Measurements from ENCODE around the gene ADA.

The ADA gene

DNA sequence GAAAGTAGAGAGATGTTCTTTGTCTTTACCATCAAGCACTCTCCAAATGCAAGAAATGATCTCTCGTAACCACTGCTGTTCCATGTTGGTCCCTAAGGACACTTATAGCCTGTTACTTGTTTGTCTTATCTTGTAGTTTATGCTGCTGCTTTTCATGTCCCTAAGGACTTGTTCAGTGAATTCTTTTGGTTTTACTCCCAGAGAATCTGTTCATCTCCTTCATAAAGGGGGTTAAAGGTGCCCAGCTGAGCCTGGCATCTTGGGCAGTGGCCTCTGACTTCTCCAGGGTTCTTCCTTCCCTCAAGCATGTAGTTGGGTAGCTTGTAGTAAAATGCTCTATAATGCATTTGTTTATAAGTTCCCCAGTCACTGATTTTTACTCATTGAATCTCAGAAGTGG is 70.0 kb downstream of the ADA start:
- no peak overlapping the region for H3K4me3 ChIP-seq (ENCODE audit: low read length)
- TF ChIP-seq CTCF (IDR thresholded peaks at IDR 0.05; ENCODE audit: insufficient read depth, low read depth, low read length, missing control alignments) = no peak
- no peak for DNase-seq (ENCODE audit: low read depth)

DNA sequence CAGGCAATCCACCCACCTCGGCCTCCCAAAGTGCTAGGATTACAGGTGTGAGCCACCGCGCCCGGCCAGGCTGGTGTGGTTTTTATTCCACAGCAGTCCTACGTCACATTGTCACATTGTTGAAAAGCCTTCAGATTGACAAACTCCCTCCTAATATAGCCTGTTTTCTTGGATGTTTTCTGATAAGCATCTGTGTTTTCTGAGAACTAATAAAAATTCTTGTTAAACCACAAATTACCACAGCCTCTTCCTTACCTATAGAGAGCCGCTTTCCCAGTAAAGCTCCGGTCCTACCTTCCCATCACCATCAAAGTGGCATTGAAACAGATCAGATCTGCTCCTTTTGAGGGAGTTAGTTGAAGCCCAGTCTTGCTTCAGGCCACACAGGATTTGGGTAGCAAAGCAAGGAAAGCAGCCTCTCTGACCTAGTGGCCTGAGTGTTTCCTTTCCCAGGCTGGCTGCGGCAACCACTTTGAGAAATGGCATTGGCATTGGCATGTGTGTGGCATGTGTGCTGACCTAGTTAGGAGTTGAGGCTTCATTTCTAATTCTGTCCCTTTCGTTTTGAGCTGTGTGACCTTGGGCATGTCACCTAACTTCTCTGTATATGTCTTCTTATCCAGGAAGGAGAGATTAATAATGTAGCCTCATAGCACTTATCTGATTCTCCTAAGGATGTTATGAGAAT is 70.8 kb downstream of the ADA start:
- no peak overlapping the region for H3K4me3 ChIP-seq (ENCODE audit: low read length)
- no peak for TF ChIP-seq CTCF (IDR thresholded peaks at IDR 0.05; ENCODE audit: insufficient read depth, low read depth, low read length, missing control alignments)
- DNase-seq (ENCODE audit: low read depth) = no peak

- no peak for DNase-seq (ENCODE audit: low read depth)
- no peak for TF ChIP-seq CTCF (IDR thresholded peaks at IDR 0.05; ENCODE audit: insufficient read depth, low read depth, low read length, missing control alignments)
- no peak overlapping the region for H3K4me3 ChIP-seq (ENCODE audit: low read length)
These were observed 72.0 kb downstream of the ADA start for GRCh38 chr20:44579313-44580081.

DNA sequence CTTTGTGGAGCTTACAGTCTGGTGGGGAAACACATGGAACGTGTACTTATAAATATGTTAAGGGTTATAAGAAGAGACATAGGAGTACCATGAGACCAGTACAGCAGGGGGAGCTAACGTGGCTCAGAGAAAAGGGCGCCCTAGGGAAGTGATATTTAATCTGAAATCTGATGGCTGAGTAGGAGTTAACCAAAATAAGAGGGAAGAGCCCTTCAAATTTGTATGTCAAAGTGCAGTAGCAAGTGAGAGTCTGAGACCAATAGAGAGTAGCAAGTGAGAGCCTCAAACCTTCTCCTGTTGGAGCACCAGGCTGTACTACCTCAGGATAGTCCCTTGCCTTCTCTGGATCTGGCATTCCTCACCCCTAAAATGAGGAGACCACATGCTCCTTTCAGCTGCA is 75.2 kb downstream of the ADA start:
- DNase-seq (ENCODE audit: low read depth) = peak; percentile 18
- no peak overlapping the region for H3K4me3 ChIP-seq (ENCODE audit: low read length)
- TF ChIP-seq CTCF (IDR thresholded peaks at IDR 0.05; ENCODE audit: insufficient read depth, low read depth, low read length, missing control alignments) = no peak

GRCh38 chr20:44574372-44574771 is 77.1 kb downstream of the ADA start:
- H3K4me3 ChIP-seq (ENCODE audit: low read length) = no peak overlapping the region
- no peak for TF ChIP-seq CTCF (IDR thresholded peaks at IDR 0.05; ENCODE audit: insufficient read depth, low read depth, low read length, missing control alignments)
- no peak for DNase-seq (ENCODE audit: low read depth)

DNA sequence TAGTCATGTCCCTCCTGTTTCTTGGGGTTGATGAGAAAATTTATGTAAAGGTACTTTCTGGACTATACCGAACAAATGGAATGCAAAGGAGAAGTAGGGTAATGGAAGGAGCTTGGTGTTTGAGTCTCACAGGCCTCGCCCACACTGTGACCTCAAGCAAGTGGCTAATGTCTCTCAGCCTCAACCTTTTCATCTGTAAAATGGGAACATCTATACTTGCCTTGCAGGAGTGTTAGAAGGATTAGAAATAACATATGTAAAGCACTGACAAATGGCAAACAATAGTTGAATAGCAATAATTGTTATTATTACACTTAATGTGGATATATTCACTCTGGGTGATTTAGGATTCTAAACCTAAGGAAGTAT is 78.0 kb downstream of the ADA start:
- no peak for TF ChIP-seq CTCF (IDR thresholded peaks at IDR 0.05; ENCODE audit: insufficient read depth, low read depth, low read length, missing control alignments)
- H3K4me3 ChIP-seq (ENCODE audit: low read length) = no peak overlapping the region
- no peak for DNase-seq (ENCODE audit: low read depth)

All from epithelial cell of esophagus (primary cell).